ENCODE measurements around the gene MAPK8IP3.
A peak's percentile ranks its signal among the peaks of the same experiment; 100 is the strongest.

The MAPK8IP3 gene

GRCh38 chr16:1743376-1744337, 37.7 kb downstream of the MAPK8IP3 start:
- DNase-seq = no peak

GRCh38 chr16:1744338-1744840, 38.4 kb downstream of the MAPK8IP3 start:
- no peak for DNase-seq

GRCh38 chr16:1745181-1745899, 39.3 kb downstream of the MAPK8IP3 start:
- DNase-seq = no peak

- no peak for DNase-seq
These were observed 40.1 kb downstream of the MAPK8IP3 start for GRCh38 chr16:1745900-1746692.

GRCh38 chr16:1746693-1747195, 40.7 kb downstream of the MAPK8IP3 start:
- DNase-seq = no peak

- DNase-seq = no peak
These were observed 41.9 kb downstream of the MAPK8IP3 start for GRCh38 chr16:1747934-1748333.

GRCh38 chr16:1749152-1750117, 43.4 kb downstream of the MAPK8IP3 start:
- no peak for DNase-seq

- DNase-seq = no peak
These were observed 46.0 kb downstream of the MAPK8IP3 start for GRCh38 chr16:1751946-1752345.

GRCh38 chr16:1752853-1753252, 46.9 kb downstream of the MAPK8IP3 start:
- DNase-seq = no peak

GRCh38 chr16:1754204-1754603, 48.2 kb downstream of the MAPK8IP3 start:
- no peak for DNase-seq

- no peak for DNase-seq
These were observed 51.9 kb downstream of the MAPK8IP3 start for GRCh38 chr16:1757714-1758461.

GRCh38 chr16:1758923-1759322, 52.9 kb downstream of the MAPK8IP3 start:
- DNase-seq = no peak

- no peak for DNase-seq
These were observed 53.5 kb downstream of the MAPK8IP3 start for GRCh38 chr16:1759511-1759910.

GRCh38 chr16:1760911-1761310, 54.9 kb downstream of the MAPK8IP3 start:
- no peak for DNase-seq

- DNase-seq = no peak
These were observed 55.8 kb downstream of the MAPK8IP3 start for GRCh38 chr16:1761751-1762150.

- no peak for DNase-seq
These were observed 56.3 kb downstream of the MAPK8IP3 start for GRCh38 chr16:1762196-1762878.

GRCh38 chr16:1762879-1763520, 57.0 kb downstream of the MAPK8IP3 start:
- DNase-seq = no peak

- peak; percentile 26 for DNase-seq
These were observed 57.8 kb downstream of the MAPK8IP3 start for GRCh38 chr16:1763521-1764511.

Measured in NCI-H69 (cell line).